Measurements from ENCODE around the gene SEC24B. TPM values are rescaled to one million over a fixed set of nuclear protein-coding genes. Genes with fewer than 3 reads are reported as not detected.

SEC24B gene
- total RNA-seq, 2 experiments from 2014 or later: 25.8 to 26.0 TPM

DNA sequence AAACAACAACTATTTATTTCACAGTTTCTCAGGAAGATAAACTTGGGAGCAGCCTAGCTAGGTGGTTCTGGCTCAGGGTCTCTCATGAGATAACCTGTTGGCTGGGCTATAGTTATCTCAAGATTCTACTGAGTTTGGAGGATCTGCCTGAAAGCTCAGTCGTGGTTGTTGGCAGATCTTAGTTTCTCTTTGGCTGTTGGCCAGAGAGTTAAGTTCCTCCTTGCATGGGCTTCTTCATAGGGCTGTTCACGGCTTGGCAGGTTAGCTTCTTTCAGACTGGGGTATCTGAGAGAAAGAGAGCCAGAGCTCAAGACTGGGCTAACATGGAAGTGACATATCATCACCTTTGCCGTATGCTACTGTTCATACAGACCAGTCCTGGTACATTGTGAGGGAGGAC is 28.7 kb downstream of the SEC24B start:
- intact Hi-C loops (cut with micrococcal nuclease): no loop called here
- no peak overlapping the region for H3K27ac Mint-ChIP-seq
- CTCF ChIA-PET: interaction anchor here (0.8 to 2.2 kb wide), 2 partner anchors 23 to 29 kb away, joined by 3 to 13 read pairs; partner anchors contain the start of gene SEC24B

DNA sequence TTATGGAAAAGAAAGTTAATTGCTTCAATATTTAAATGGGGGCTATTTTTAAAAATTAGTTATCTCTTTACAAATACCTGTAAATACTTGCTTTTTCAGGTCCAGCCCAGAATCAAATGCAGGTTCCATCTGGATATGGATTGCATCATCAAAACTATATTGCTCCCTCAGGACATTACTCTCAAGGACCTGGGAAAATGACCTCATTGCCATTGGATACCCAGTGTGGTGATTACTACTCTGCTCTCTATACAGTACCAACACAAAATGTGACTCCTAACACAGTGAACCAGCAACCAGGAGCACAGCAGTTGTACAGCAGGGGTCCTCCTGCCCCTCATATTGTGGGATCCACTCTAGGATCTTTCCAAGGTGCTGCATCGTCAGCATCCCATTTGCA is 29.2 kb downstream of the SEC24B start:
- ATAC-seq (no peak), DNase-seq (no peak)
- Mint-ChIP-seq H3K27ac (no peak overlapping the region), H3K27me3 (no peaks in the 10 kb centered on the region), H3K36me3 (ENCODE audit: low read depth) (peaks cover 30% of the 10 kb centered on the region), H3K4me1 (ENCODE audit: low read depth) (peaks cover 22% of the 10 kb centered on the region), H3K4me3 (no peak overlapping the region), H3K9me3 (no peaks in the 10 kb centered on the region)
- intact Hi-C loops (cut with micrococcal nuclease): no loop called here
- ChIA-PET POLR2A (no interaction called here), CTCF (interaction anchor here (2.2 kb wide), 1 partner anchor 29 kb away, joined by 13 read pairs; the partner anchor contains the start of gene SEC24B)
- TF ChIP-seq, protein P1, sequence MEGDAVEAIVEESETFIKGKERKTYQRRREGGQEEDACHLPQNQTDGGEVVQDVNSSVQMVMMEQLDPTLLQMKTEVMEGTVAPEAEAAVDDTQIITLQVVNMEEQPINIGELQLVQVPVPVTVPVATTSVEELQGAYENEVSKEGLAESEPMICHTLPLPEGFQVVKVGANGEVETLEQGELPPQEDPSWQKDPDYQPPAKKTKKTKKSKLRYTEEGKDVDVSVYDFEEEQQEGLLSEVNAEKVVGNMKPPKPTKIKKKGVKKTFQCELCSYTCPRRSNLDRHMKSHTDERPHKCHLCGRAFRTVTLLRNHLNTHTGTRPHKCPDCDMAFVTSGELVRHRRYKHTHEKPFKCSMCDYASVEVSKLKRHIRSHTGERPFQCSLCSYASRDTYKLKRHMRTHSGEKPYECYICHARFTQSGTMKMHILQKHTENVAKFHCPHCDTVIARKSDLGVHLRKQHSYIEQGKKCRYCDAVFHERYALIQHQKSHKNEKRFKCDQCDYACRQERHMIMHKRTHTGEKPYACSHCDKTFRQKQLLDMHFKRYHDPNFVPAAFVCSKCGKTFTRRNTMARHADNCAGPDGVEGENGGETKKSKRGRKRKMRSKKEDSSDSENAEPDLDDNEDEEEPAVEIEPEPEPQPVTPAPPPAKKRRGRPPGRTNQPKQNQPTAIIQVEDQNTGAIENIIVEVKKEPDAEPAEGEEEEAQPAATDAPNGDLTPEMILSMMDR (IDR thresholded peaks at IDR 0.05): no peak

More for the DNA sequence above, 28.7 kb downstream of the SEC24B start:
- TF ChIP-seq, protein P1 (IDR thresholded peaks at IDR 0.05): no peak
- Mint-ChIP-seq H3K4me3 (no peak overlapping the region), H3K4me1 (ENCODE audit: low read depth) (peaks cover 22% of the 10 kb centered on the region), H3K9me3 (no peaks in the 10 kb centered on the region), H3K27me3 (no peaks in the 10 kb centered on the region), H3K36me3 (ENCODE audit: low read depth) (peaks cover 32% of the 10 kb centered on the region)
- ATAC-seq: no peak
- DNase-seq: no peak
- POLR2A ChIA-PET: interaction anchor here (1.0 kb wide), 1 partner anchor 57 kb away, joined by 3 read pairs; no protein-coding TSS in a partner anchor

GRCh38 chr4:109465069-109465468 is 31.5 kb downstream of the SEC24B start:
- H3K27ac Mint-ChIP-seq: no peak overlapping the region
- H3K27me3 Mint-ChIP-seq: no peaks in the 10 kb centered on the region
- H3K4me1 Mint-ChIP-seq (ENCODE audit: low read depth): peaks cover 26% of the 10 kb centered on the region
- CTCF ChIA-PET: interaction anchor here (1.2 kb wide), 1 partner anchor 361 kb away, joined by 3 read pairs; no protein-coding TSS in a partner anchor
- DNase-seq (no peak), ATAC-seq (no peak)
- H3K36me3 Mint-ChIP-seq (ENCODE audit: low read depth): peaks cover 37% of the 10 kb centered on the region
- no peaks in the 10 kb centered on the region for H3K9me3 Mint-ChIP-seq
- intact Hi-C loops (cut with micrococcal nuclease): no loop called here
- TF ChIP-seq, protein P1 (IDR thresholded peaks at IDR 0.05): no peak
- H3K4me3 Mint-ChIP-seq: no peak overlapping the region
- POLR2A ChIA-PET: interaction anchor here (0.5 kb wide), 1 partner anchor 1221 kb away, joined by 3 read pairs; no protein-coding TSS in a partner anchor

DNA sequence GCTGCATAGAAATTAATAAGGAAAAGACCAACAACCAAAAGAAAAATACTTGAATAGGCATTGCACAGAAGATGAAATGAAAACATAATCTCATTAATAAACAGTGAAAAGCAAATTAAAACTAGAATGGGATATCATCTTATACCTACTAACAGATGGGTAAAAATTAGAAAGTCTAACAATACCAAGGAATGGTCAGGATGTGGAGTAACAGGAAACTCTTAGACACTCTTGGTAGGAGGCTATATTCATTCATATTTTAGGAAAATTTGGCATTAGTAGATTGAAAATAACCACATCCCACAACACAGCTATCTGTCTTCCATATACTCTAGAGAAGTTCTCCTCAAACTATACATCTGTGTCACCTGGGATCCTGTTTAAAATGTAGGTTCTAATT is 36.3 kb downstream of the SEC24B start:
- no peaks in the 10 kb centered on the region for H3K27me3 Mint-ChIP-seq
- ATAC-seq: no peak
- H3K27ac Mint-ChIP-seq: no peak overlapping the region
- ChIA-PET POLR2A (no interaction called here), CTCF (interaction anchor here (1.2 to 1.4 kb wide), 2 partner anchors 36 to 37 kb away, joined by 3 read pairs; partner anchors contain the start of gene SEC24B)
- H3K36me3 Mint-ChIP-seq (ENCODE audit: low read depth): peaks cover 43% of the 10 kb centered on the region
- H3K9me3 Mint-ChIP-seq: no peaks in the 10 kb centered on the region
- no peak overlapping the region for H3K4me3 Mint-ChIP-seq
- TF ChIP-seq, protein P1 (IDR thresholded peaks at IDR 0.05): no peak
- H3K4me1 Mint-ChIP-seq (ENCODE audit: low read depth): peaks cover 47% of the 10 kb centered on the region
- intact Hi-C loops (cut with micrococcal nuclease): no loop called here
- no peak for DNase-seq

DNA sequence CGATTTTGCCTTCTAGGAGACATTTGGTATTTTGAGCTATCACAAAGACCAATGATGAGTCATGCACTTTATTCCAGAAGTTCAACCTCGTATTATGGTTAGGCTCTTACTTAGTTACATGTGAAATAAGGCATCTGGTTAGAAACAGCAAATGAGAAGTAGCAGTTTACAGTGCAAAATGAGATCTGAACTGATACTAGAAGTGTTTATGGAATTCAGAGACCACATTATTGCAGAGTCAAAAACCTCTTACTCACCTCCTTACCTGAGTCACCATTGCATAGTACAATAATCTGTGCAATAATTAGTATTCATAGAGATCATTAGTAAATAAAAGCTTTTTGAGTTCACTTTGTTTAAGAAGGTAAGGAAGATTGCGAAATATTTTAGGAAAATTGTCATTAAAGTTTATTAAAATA is 38.7 kb downstream of the SEC24B start:
- no peak overlapping the region for H3K4me3 Mint-ChIP-seq
- TF ChIP-seq, protein P1 (IDR thresholded peaks at IDR 0.05): no peak
- DNase-seq: no peak
- no peaks in the 10 kb centered on the region for H3K27me3 Mint-ChIP-seq
- intact Hi-C loops (cut with micrococcal nuclease): no loop called here
- ATAC-seq: peak; percentile 60
- no peaks in the 10 kb centered on the region for H3K9me3 Mint-ChIP-seq
- ChIA-PET CTCF (no interaction called here), POLR2A (no interaction called here)
- H3K27ac Mint-ChIP-seq: no peak overlapping the region
- peaks cover 42% of the 10 kb centered on the region for H3K36me3 Mint-ChIP-seq (ENCODE audit: low read depth)
- H3K4me1 Mint-ChIP-seq (ENCODE audit: low read depth): peaks cover 46% of the 10 kb centered on the region
